ELR (cell line): ENCODE measurements around the gene OGFR.

Source experiments
- DNase-seq: peaks from one replicate; pipeline ENCODE4 v3.0.0-alpha.2; 2015; ENCODE audit warnings: low read depth

OGFR gene

GRCh38 chr20:62769346-62770071, 35.1 kb upstream of the OGFR start:
- DNase-seq: no peak

GRCh38 chr20:62770111-62770910, 34.3 kb upstream of the OGFR start:
- no peak for DNase-seq

- no peak for DNase-seq
These were observed 33.7 kb upstream of the OGFR start for GRCh38 chr20:62770916-62771315.

- no peak for DNase-seq
These were observed 33.1 kb upstream of the OGFR start for GRCh38 chr20:62771396-62772102.

GRCh38 chr20:62772103-62772611, 32.5 kb upstream of the OGFR start:
- no peak for DNase-seq

- DNase-seq: no peak
These were observed 32.0 kb upstream of the OGFR start for GRCh38 chr20:62772619-62772989.

GRCh38 chr20:62772990-62773844, 31.4 kb upstream of the OGFR start:
- DNase-seq: no peak

GRCh38 chr20:62773845-62774714, 30.6 kb upstream of the OGFR start:
- no peak for DNase-seq

GRCh38 chr20:62774762-62775161, 29.9 kb upstream of the OGFR start:
- DNase-seq: no peak

- no peak for DNase-seq
These were observed 29.4 kb upstream of the OGFR start for GRCh38 chr20:62775206-62775605.

GRCh38 chr20:62776035-62776691, 28.5 kb upstream of the OGFR start:
- no peak for DNase-seq

- peak; percentile 61 for DNase-seq
These were observed 27.7 kb upstream of the OGFR start for GRCh38 chr20:62776692-62777527.

GRCh38 chr20:62777528-62777830, 27.2 kb upstream of the OGFR start:
- DNase-seq: no peak

- DNase-seq: no peak
These were observed 26.6 kb upstream of the OGFR start for GRCh38 chr20:62778058-62778457.

- no peak for DNase-seq
These were observed 25.8 kb upstream of the OGFR start for GRCh38 chr20:62778601-62779416.

GRCh38 chr20:62779417-62779685, 25.3 kb upstream of the OGFR start:
- DNase-seq: no peak

GRCh38 chr20:62780204-62780603, 24.4 kb upstream of the OGFR start:
- no peak for DNase-seq

- DNase-seq: no peak
These were observed 23.9 kb upstream of the OGFR start for GRCh38 chr20:62780696-62781095.
